Fibroblast of peridontal ligament (primary cell): Measurements from ENCODE around the gene DUSP22.
"Not testable (repeated sequence)": the region's sequence is repeated elsewhere in the genome, so short reads cannot be mapped to it uniquely, and the experiment has no call there.

Experiments
- DNase-seq: peaks from one replicate; pipeline ENCODE4 v3.0.0-alpha.2; 2010; ENCODE audit errors: extremely low read depth

Gene DUSP22

DNA sequence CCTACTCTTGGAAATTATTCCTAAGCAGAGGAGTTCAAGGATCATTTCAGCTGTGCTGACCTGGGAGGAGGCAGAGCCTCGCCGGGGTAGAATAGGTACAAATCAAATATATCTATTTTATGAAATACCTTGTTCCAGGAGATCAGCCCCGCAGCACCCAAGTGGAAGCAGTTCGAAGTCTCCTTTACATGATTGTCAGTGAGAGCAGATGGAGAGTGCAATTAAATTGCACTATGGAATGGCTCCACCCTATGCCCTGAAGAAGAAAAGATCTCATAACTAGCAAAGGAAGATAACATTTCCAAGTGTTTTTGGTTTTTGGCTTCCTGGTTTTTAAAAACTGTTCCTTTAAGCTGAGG, 31.4 kb downstream of the DUSP22 start:
- no peak for DNase-seq

DNA sequence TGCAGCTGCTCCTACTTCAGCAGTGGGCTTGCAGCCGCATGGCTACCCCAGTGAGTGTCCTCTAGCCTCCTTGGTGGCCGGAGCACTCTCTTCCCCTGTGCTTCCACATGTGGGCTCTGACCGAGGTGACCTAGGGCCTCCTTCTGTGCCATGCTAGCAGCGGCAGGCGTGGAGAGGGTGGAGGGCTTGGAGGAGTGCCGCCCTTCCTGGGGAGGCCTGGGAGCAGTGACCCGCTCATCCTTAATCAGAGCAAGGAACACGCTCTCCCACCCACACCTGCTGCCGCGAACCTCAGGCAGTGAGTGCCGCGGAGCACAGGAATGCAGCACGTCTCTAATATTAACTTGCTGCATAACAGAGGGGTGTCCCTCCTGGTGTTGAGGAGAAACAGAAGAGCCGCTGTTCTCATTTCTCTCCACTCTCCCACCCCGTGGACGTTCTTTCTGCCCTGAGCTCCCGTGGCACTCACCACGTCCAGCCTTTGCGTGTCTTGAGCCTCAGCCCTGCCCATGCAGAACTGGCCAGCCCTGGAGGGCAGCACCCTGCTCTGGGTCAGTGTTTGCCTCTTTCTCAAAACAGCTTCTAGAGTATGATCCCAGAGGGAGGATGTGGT, 31.9 kb downstream of the DUSP22 start:
- DNase-seq, result no peak

DNA sequence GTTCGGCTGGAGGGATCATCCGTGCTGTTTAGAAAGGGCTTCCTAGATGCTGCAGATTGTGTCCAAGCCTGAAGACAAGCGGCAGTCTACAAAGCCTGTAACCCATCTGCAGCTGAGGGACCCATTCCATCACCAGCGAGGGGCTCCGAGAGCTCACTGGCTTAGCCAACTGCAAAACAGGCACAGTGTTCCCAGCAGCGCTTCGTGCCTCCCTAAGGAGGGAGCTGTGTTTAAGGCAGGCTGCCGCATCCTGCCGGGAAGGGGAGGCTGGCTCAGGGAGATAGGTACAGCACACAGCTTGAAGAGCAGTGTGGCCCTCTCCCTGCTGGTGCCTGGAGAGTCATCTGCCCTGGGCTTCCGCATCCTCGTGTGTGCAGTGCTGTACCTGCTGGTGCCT, 32.4 kb downstream of the DUSP22 start:
- DNase-seq, result no peak

DNA sequence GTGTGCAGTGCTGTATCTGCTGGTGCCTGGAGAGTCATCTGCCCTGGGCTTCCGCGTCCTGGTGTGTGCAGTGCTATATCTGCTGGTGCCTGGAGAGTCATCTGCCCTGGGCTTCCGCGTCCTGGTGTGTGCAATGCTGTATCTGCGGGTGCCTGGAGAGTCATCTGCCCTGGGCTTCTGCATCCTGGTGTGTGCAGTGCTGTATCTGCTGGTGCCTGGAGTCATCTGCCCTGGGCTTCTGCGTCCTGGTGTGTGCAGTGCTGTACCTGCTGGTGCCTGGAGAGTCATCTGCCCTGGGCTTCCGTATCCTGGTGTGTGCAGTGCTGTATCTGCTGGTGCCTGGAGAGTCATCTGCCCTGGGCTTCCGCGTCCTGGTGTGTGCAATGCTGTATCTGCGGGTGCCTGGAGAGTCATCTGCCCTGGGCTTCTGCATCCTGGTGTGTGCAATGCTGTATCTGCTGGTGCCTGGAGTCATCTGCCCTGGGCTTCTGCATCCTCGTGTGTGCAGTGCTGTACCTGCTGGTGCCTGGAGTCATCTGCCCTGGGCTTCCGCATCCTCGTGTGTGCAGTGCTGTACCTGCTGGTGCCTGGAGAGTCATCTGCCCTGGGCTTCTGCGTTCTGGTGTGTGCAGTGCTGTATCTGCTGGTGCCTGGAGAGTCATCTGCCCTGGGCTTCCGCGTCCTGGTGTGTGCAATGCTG, 33.0 kb downstream of the DUSP22 start:
- DNase-seq, result not testable (repeated sequence)

DNA sequence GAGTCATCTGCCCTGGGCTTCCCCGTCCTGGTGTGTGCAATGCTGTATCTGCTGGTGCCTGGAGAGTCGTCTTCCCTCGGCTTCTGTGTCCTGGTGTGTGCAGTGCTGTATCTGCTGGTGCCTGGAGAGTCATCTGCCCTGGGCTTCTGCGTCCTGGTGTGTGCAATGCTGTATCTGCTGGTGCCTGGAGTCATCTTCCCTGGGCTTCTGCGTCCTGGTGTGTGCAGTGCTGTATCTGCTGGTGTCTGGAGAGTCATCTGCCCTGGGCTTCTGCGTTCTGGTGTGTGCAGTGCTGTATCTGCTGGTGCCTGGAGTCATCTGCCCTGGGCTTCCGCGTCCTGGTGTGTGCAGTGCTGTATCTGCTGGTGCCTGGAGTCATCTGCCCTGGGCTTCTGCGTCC, 33.8 kb downstream of the DUSP22 start:
- not testable (repeated sequence) for DNase-seq

DNA sequence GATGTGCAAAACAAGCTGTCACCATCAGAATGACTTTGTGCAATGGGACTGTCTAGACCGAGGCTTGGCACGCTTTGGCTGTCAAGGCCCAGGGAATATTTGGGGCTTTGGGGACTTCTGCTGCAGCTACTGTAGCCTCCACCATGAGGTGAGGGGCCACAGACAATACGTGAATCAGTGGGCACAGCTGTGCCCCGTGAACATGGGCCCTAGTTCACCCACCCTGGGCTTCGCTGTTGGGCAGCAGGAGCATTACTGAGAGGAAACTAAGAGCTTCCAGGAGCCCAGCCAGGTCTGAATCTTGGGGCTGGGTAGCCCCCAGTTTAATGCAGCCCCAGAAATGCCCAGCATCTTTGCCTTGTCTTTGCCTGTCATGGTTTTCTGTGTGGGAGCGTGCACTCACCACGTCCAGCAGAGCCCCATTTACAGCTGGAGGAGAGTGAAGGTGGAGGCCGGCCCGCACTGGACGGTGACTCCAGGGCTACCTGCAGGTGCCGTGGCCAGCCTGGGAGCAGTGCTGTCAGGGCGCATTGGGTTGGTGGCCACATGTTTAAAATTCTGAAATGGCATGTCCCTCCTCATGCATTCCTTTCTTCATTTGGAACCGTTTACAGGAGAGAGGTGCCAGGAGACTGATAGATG, 34.7 kb downstream of the DUSP22 start:
- DNase-seq, result no peak

DNA sequence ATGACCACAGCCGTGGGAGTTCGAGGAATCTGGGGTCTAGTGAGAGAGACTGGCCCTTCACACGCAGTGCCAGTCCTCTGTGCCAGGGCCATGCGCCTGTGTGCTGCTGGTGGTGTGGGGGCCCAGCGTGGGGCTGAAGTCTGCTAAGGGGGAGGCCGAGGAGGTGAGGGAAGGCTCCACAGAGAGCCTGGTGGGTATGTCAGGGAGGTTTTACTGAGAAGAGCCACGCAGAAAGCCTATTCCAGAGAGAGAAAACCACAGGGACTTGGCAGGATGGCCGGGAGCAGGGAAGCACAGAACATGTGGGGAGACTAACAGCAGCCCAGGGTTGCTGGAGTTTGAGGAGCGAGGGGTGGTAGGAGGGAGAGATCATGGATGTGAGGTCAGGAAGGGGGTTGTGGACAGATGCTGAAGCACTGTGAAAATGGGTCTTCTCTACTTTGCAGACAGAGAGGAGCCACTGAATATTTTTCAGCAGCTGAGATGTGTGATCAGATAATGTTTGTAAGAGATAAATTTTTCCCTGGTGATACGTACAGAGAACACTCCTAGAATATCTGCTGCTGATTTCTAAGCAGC, 35.3 kb downstream of the DUSP22 start:
- peak; percentile 64 for DNase-seq

DNA sequence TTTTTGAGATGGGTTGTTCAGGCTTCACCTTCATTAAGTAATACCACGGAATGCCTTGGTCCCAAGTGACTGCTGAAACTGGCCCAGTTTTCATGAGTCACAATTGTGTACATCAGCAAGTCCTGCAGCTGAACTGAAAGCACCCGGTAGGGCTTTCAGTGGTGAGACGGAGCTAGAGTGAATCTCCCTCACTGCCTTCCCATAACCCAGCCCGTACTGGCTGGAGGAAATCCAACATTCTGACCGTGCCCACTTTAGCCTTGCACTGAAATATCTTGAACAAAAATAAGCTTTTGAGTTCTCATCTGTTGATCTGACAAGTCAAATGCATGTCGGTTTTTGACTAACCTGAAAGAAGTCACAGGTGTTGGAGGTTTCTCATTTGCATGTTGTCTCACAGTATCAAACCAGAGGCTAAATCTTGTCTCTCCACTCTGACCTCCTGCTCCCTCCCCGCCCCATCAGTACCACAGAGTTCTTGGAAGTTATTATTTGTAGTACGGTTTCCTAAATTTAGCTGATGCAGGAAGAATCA, 35.9 kb downstream of the DUSP22 start:
- DNase-seq, result peak; percentile 92

DNA sequence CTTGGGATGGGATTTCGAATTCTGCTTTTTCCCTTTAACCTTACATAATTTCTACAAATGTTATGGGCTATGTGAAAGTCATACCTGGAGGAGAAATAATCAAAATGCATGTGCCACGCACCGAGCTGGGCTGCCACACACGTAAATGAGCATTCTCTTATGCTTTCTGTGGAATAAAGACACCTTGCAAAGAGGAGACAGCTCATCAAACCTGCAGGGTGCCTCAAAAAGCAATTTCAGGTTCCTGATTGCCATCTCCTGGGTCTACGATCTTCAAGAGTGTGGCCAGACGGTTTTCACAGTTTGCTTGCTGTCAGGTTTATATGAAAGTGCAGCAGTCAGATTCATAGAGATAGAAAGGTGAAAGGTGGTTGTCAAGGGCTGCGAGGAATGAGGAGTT, 36.6 kb downstream of the DUSP22 start:
- no peak for DNase-seq

DNA sequence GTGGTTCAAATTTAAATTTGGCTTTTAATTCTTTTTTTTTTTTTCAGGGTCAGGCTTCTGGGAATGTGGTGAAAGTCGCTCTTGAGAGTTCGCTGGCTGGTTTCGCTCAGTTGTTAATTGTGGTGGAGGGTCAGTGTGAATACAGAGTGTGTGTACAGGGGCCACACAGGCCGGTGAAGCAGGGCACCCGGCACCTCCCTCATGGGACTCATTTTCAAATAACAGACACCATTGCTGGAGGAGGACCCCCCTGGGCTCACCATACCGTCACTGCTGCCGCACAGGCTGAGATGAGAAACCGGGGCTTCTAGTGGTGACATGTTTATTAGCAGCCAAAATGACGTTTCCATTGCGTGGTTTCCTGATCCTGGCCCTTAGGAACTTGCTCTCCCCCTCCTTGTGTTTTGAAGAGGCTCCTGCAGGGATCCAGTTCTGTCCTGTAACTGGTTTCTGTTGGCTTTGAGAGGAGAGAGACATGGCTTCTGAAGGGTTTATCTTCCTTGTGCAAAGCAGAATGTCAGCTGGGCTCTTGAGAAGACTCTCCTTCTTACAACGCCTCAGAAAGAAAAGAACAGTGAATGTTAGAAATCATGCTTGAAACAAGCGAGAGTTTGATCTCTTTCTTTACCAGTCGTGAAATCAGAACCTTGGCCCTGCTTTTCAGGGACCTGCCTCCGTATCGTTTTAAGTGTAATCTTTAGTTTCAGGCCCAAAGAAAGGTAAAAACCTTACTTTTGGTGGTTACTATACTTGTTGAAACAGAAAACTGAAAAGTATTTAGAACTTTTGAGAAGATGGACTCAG, 37.8 kb downstream of the DUSP22 start:
- peak; percentile 6 for DNase-seq

DNA sequence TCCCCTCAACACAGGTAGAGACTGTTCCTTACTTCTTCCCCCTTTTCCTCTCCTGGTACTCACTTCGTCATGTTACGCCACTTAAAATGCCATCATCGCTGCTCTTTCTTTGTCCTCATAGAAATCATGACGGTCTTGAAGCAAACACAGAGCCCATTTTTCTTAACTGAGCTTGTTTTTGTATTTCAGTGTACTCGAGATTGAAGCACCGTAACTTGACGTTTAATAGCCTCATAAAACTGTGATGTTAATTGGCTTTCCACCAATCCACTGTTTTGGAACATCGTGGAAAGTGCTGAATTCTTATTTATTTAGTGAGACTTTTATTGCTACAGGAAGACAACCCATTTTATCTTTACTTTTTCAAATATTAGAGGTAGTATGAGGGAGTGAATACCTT, 38.7 kb downstream of the DUSP22 start:
- DNase-seq, result no peak

DNA sequence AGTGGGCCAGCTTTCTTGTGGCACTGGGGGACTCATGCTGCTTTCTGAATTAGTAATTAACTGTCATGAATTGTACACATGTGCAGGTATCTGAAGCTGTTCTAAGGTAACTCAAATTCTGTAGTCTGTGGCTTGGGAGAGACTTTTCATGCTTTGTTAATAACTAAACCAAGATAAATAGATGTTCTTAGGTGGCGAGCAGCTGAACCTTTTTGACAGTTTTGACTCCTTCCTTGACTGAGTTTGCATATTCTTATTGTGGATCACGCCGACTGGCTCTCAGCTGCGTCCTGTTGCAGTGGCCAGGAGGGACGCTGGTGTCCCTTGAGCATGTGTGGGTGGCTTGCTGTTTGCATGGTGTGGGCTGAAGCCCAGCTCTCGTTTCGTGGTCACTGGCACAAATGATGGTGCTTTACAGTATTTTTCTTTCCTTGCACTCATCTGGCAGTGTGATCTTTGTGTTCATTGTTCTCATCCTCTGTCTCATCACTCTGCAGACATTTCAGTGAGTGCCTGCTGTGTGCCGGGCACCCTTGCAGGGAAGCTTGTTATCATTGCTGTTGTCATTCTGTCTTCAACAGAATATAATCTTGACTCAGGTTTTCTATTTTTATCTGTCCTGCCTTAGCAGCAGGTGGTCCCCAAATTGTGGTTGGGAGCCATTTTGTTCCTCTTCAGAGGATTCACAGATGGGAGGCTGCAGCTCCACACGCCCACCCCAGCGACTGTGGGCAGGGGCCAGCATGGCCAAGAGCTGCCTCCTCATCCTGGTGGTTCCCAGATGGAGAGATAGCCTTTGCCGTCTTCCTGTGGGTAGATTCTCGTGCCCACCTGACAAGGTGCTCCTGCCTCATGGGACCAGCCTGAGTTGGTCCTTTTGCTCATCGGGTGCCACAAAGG, 39.6 kb downstream of the DUSP22 start:
- DNase-seq, result no peak

DNA sequence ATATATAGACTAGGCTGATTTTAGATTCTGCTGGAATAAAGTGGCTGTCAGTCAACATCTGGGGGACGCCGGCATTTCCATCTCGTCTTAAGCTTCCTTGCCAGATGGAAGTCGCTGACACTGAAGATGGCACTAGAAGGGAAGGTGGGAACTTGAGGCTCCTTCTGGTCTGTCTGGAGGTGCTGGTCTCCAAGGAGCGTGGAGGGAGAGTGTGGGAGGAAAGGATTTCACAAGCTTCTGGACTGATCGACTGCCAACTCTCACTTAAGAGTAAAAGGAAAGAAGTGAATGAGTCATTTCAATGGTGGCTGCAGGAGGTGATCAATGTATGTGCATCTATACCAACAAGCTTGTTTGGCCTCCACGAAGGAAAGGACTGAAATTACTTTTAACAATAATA, 40.4 kb downstream of the DUSP22 start:
- peak; percentile 41 for DNase-seq

DNA sequence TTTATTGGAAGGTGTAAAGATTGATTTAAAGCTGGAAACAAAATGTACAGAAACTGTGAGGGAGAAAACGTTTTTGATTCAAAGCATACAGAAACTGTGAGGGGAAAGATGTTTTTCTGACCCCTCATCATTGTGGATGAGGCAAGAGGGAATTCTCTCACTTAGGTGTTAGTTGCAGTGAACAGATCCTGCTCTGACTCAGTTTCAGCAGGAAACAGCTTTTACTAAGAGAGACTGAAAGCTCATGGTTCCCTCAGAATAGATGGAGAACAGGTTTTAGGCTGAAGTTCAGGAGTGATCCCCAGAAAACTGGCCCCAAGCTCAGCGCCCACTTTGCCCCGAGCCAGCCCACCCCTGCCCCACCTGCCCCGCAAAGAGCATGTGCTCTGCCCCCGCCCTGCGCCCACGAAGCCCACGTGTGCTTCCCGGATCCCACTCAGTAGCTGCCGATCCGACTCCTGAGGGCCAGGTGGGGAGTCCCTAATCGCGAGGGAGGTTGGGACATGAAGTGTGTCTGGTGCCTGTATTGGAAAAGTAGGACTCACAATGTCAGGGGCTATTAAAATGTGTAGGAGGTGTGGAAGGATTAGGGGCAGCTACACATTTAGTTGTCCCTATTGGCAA, 41.2 kb downstream of the DUSP22 start:
- DNase-seq, result no peak

DNA sequence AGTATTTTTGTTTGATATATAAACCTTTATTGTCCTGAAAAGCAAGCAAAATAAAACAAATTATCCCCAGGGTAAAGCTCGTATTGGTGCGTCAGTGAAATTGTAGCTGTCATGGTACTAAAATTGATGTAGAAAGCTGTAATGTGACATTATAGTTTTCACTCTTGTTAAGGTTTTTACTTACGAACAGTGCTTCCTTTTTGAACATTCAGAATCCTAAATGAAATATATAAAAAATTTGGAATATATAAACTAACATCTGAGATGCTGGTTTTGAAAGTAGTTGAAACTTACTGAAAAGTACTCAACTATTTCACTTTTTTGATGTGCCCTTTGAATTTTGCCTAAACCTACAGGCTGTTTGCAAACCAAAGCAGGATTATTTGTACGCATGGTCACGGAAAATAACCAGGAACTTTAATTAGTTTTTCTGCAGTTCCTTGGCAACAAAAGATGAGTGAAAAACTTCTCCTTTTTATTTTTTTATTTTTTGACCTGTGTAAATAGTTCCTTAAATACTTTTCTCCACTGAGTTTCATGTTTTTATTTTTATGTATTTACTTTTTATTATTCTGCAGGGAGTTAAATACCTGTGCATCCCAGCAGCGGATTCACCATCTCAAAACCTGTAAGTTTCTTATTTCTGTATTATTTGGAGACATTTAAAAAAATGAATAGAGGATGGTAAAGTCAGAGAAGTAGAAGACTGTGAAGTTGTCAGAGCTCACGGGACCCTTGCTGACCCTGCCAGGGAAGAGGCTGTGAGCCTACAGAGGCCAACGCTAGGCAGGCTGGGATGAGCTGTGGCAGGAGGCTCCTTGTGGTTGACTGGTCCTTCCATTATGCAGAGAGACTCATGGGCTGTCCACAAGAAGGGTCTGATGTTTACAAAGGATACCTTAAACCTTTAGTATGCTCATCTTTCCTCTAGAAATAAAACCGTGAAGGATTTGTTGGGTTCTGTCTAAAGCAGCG, 42.5 kb downstream of the DUSP22 start:
- DNase-seq, result no peak

DNA sequence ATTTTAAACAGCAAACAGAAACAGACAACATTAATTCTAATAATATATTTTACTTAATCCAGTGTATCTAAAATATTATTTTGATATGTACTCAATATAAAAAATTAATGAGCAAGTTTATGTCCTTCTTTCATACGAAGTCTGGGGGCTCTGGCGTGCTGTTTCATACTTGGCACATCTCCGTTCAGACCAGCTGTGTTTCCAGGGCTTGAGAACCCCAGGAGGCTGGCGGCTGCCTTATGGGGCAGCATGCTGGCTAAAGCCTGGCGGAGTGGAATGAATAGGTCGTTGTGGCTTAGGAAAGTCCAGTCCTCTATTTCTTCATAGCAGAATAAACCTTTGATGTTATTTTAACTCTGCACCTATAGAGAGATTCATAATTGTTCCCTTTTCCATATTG, 43.3 kb downstream of the DUSP22 start:
- no peak for DNase-seq

DNA sequence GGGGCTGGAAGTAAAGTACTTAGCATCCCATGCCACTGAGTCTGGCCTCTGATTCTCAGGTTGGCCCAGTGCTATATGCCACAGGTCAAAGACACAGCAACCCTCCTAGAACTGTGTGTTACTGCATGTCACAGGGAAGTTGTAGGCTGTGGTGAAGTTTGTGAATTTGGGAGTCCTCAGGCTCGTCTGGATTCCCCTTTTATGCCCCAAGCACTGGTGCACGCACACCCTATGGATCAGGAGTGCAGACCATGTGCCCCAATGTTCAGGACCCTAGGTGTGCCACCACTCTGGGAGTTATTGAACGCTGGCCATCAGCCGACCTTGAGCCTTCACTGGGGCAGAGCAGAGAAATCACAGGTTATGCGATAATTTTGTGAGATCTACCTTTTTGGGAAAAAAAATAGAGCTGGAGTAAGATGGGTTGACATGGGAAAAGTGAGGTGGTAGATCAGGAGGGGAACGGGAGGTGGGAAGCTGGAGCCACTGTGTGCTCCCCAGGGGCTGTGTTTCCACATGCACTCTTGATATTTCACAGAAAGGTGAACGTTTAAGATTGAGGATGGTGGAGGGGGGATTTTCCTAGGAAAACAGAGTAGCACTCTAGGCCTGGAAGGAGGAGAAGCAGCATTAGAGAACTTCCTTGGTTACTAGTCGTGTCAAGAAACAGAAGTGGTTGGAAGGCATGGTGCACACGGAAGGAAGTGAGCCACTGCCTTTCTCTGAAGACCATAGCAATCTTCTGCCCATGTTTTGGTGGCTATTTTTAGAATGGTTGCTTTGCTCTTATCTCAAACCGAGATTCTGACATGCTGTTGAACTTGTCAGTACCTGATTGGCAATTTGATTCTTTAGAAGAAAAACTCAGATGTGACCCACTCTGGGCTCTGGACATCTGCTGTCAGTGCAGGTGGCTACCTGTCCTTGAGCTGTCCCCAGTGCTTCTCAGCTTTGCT, 44.1 kb downstream of the DUSP22 start:
- DNase-seq, result no peak

DNA sequence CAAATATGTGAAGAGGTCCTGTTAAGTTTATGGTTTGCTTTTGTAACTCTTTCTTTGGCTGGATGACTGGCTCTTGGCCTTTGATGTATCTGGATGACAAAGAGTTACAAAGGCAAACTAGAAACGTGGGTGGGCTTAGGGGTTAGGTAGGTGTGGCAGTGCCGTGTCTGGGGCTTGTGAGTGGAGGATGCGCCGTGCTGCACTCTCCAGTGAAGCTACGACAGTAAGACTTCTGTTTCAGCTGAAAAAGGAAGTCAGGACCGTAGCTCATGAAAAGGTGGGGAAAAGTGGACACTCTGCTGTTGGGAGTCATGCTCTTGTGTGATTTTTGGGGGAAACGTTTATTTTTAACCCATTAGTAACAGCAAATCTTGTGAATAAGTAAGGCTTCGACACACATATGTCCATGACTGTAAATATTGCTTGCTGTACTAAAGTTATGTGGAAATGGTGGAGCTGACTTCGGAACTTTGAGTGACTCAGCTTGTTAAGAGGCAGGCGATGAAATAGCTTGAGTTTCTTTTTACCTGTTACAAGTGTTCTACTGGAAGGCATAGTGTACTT, 45.6 kb downstream of the DUSP22 start:
- DNase-seq, result peak; percentile 6
